GM21717 (cell line): Measurements from ENCODE around the gene DNASE1L3.
"Not testable (repeated sequence)": the region's sequence is repeated elsewhere in the genome, so short reads cannot be mapped to it uniquely, and the experiment has no call there.

ENCODE experiments used
- ATAC-seq: cut with Tn5 transposase; IDR thresholded peaks from one replicate; pipeline ENCODE4 v1.9.1; 2021; ENCODE audit warnings: mild to moderate bottlenecking, moderate library complexity; ENCODE audit not compliant: unreplicated experiment

Gene DNASE1L3

GRCh38 chr3:58210761-58211460 is at the start of gene DNASE1L3:
DNASE1L3 (minus strand) TSS chr3:58210972; CDS start chr3:58210906, 66 bp downstream.
- no peak for ATAC-seq

- no peak for ATAC-seq
These were observed 49.5 kb upstream of the DNASE1L3 start for GRCh38 chr3:58260261-58260731.

GRCh38 chr3:58258392-58259055 is 47.8 kb upstream of the DNASE1L3 start:
- no peak for ATAC-seq

- ATAC-seq: no peak
These were observed 45.7 kb upstream of the DNASE1L3 start for GRCh38 chr3:58256511-58256910.

- no peak for ATAC-seq
These were observed 45.3 kb upstream of the DNASE1L3 start for GRCh38 chr3:58256061-58256460.

GRCh38 chr3:58254144-58254543 is 43.4 kb upstream of the DNASE1L3 start:
- ATAC-seq: no peak

GRCh38 chr3:58251631-58252035 is 40.9 kb upstream of the DNASE1L3 start:
- ATAC-seq: no peak

GRCh38 chr3:58250093-58250707 is 39.4 kb upstream of the DNASE1L3 start:
- no peak for ATAC-seq

- ATAC-seq: no peak
These were observed 38.8 kb upstream of the DNASE1L3 start for GRCh38 chr3:58249358-58250092.

- no peak for ATAC-seq
These were observed 35.6 kb upstream of the DNASE1L3 start for GRCh38 chr3:58246148-58247047.

- no peak for ATAC-seq
These were observed 33.3 kb upstream of the DNASE1L3 start for GRCh38 chr3:58243976-58244585.

- not testable (repeated sequence) for ATAC-seq
These were observed 32.1 kb upstream of the DNASE1L3 start for GRCh38 chr3:58242860-58243259.

GRCh38 chr3:58242340-58242739 is 31.6 kb upstream of the DNASE1L3 start:
- no peak for ATAC-seq

- ATAC-seq: no peak
These were observed 30.7 kb upstream of the DNASE1L3 start for GRCh38 chr3:58241306-58242044.

- no peak for ATAC-seq
These were observed 28.1 kb upstream of the DNASE1L3 start for GRCh38 chr3:58238830-58239229.

- ATAC-seq: peak; percentile 38
These were observed 27.3 kb upstream of the DNASE1L3 start for GRCh38 chr3:58237941-58238681.

GRCh38 chr3:58237238-58237940 is 26.6 kb upstream of the DNASE1L3 start, which contains the start of gene ABHD6:
ABHD6 (plus strand) TSS chr3:58237792; CDS start chr3:58256587, 18,795 bp downstream.
- ATAC-seq: peak; percentile 79
